HL-60/S4 treated with retinoic acid at 250 ng/mL for 4 days and 3 days (cell line): ENCODE data around the gene AUH.

ENCODE experiments used
- in situ Hi-C: fragments of 300-500 bp; cut with MboI; formaldehyde crosslinking; loops from 2 replicates; pipeline ENCODE4 v1.7.0; 2022; ENCODE audit warnings: low sequenced_read_pairs

The AUH gene

GRCh38 chr9:91301161-91301560, 60.6 kb downstream of the AUH start:
- in situ Hi-C loops: no loop called here

GRCh38 chr9:91298311-91298710, 63.4 kb downstream of the AUH start:
- in situ Hi-C loops: no loop called here

GRCh38 chr9:91297306-91297705, 64.4 kb downstream of the AUH start:
- in situ Hi-C loops: no loop called here

- in situ Hi-C loops: no loop called here
These were observed 65.4 kb downstream of the AUH start for GRCh38 chr9:91296354-91296753.

GRCh38 chr9:91295357-91295756, 66.4 kb downstream of the AUH start:
- in situ Hi-C loops: no loop called here

GRCh38 chr9:91291866-91292265, 69.9 kb downstream of the AUH start:
- in situ Hi-C loops: no loop called here

GRCh38 chr9:91289244-91289643, 72.5 kb downstream of the AUH start:
- in situ Hi-C loops: no loop called here

GRCh38 chr9:91285729-91286353, 75.9 kb downstream of the AUH start:
- in situ Hi-C loops: no loop called here

- in situ Hi-C loops: no loop called here
These were observed 79.4 kb downstream of the AUH start for GRCh38 chr9:91282292-91282691.

GRCh38 chr9:91279296-91280204, 82.2 kb downstream of the AUH start:
- in situ Hi-C loops: no loop called here

- in situ Hi-C loops: no loop called here
These were observed 85.2 kb downstream of the AUH start for GRCh38 chr9:91276513-91276912.

- in situ Hi-C loops: no loop called here
These were observed 86.1 kb downstream of the AUH start for GRCh38 chr9:91275655-91276054.

- in situ Hi-C loops: no loop called here
These were observed 86.7 kb downstream of the AUH start for GRCh38 chr9:91274949-91275492.

- in situ Hi-C loops: no loop called here
These were observed 87.7 kb downstream of the AUH start for GRCh38 chr9:91273853-91274552.

- in situ Hi-C loops: no loop called here
These were observed 90.6 kb downstream of the AUH start for GRCh38 chr9:91271156-91271555.

GRCh38 chr9:91269907-91270491, 91.7 kb downstream of the AUH start:
- in situ Hi-C loops: no loop called here

- in situ Hi-C loops: no loop called here
These were observed 95.3 kb downstream of the AUH start for GRCh38 chr9:91266448-91266847.

- in situ Hi-C loops: no loop called here
These were observed 96.2 kb downstream of the AUH start for GRCh38 chr9:91265514-91265913.

- in situ Hi-C loops: no loop called here
These were observed 100.3 kb downstream of the AUH start for GRCh38 chr9:91261417-91261816.

- in situ Hi-C loops: no loop called here
These were observed 102.6 kb downstream of the AUH start for GRCh38 chr9:91259162-91259561.

GRCh38 chr9:91258451-91258850, 103.3 kb downstream of the AUH start:
- in situ Hi-C loops: no loop called here
